HG02759 (cell line): Measurements from ENCODE around the gene BLTP3B.
"Not testable (repeated sequence)": the region's sequence is repeated elsewhere in the genome, so short reads cannot be mapped to it uniquely, and the experiment has no call there.

Experiments
- ATAC-seq: cut with Tn5 transposase; IDR thresholded peaks from one replicate; pipeline ENCODE4 v1.9.1; 2021; ENCODE audit warnings: mild to moderate bottlenecking, moderate library complexity; ENCODE audit not compliant: unreplicated experiment

Gene BLTP3B

GRCh38 chr12:100142851-100143559 lies at the start of gene BLTP3B:
Gene BLTP3B, minus strand, starts transcription at chr12:100142874. Its CDS starts 239 bp downstream, at chr12:100142635.
- peak; percentile 77 for ATAC-seq

GRCh38 chr12:100189636-100190394 lies 47.1 kb upstream of the BLTP3B start:
- ATAC-seq: no peak

- ATAC-seq: not testable (repeated sequence)
Measured at GRCh38 chr12:100188888-100189635, 46.4 kb upstream of the BLTP3B start.

GRCh38 chr12:100187857-100188519 lies 45.3 kb upstream of the BLTP3B start:
- ATAC-seq: no peak

GRCh38 chr12:100187068-100187467 lies 44.4 kb upstream of the BLTP3B start:
- no peak for ATAC-seq

- no peak for ATAC-seq
Measured at GRCh38 chr12:100186071-100186470, 43.4 kb upstream of the BLTP3B start.

GRCh38 chr12:100185361-100185894 lies 42.8 kb upstream of the BLTP3B start:
- peak; percentile 86 for ATAC-seq

- no peak for ATAC-seq
Measured at GRCh38 chr12:100184549-100185145, 42.0 kb upstream of the BLTP3B start.

- no peak for ATAC-seq
Measured at GRCh38 chr12:100179252-100179651, 36.6 kb upstream of the BLTP3B start.

GRCh38 chr12:100176493-100176892 lies 33.8 kb upstream of the BLTP3B start:
- ATAC-seq: not testable (repeated sequence)

- ATAC-seq: no peak
Measured at GRCh38 chr12:100174495-100174894, 31.8 kb upstream of the BLTP3B start.

- no peak for ATAC-seq
Measured at GRCh38 chr12:100173111-100173510, 30.4 kb upstream of the BLTP3B start.

- ATAC-seq: no peak
Measured at GRCh38 chr12:100171248-100171647, 28.6 kb upstream of the BLTP3B start.

GRCh38 chr12:100170313-100170858 lies 27.7 kb upstream of the BLTP3B start:
- ATAC-seq: no peak

GRCh38 chr12:100169345-100169744 lies 26.7 kb upstream of the BLTP3B start:
- ATAC-seq: no peak

- ATAC-seq: no peak
Measured at GRCh38 chr12:100168562-100168961, 25.9 kb upstream of the BLTP3B start.

- ATAC-seq: no peak
Measured at GRCh38 chr12:100166232-100166631, 23.6 kb upstream of the BLTP3B start.

GRCh38 chr12:100165356-100165755 lies 22.7 kb upstream of the BLTP3B start:
- ATAC-seq: no peak

GRCh38 chr12:100164153-100164704 lies 21.6 kb upstream of the BLTP3B start:
- peak; percentile 6 for ATAC-seq
